Subcutaneous adipose tissue (tissue), 4 donors: ENCODE data around the gene LEMD2. TPM values are rescaled to one million over a fixed set of nuclear protein-coding genes. Genes with fewer than 3 reads are reported as not detected.

ENCODE experiments used
- total RNA-seq, 4 donors: library from RNA; depleted of rRNA; stranded (reverse); fragments of >200 nt; gene quantifications; one replicate each; pipeline ENCODE4 v1.1.0, GENCODE V29; 2016
- TF ChIP-seq, protein P1 (sequence below): fragments of 450-650 bp; IDR thresholded peaks from one replicate; pipeline ENCODE4 v1.5.1; 2016; ENCODE audit warnings: low read depth, mild to moderate bottlenecking, control low read depth, antibody characterized with exemption, moderate library complexity

The LEMD2 gene
- total RNA-seq, 4 donors from 2014 or later = 24.3 to 61.6 (median 40.0) TPM

DNA sequence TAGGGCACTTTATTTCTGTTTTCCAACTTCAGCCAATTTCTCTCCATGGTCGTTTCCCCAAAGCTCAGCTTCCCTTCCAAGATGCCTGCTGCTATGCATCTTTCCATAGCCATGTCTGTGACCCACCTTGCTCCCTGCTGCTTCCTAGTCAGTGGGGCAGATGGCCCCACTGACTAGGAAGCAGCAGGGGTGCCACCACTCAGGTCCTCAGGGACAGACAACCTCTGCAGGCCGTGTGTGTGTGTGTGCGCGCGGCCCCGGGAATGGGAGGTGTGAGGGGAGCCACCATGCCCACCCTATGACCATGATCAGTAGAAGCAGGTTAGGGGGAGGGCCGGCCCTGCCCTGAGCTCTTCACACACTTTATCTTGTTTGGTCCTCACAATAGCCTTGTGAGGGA lies 39.5 kb downstream of the LEMD2 start:
- TF ChIP-seq, protein P1, sequence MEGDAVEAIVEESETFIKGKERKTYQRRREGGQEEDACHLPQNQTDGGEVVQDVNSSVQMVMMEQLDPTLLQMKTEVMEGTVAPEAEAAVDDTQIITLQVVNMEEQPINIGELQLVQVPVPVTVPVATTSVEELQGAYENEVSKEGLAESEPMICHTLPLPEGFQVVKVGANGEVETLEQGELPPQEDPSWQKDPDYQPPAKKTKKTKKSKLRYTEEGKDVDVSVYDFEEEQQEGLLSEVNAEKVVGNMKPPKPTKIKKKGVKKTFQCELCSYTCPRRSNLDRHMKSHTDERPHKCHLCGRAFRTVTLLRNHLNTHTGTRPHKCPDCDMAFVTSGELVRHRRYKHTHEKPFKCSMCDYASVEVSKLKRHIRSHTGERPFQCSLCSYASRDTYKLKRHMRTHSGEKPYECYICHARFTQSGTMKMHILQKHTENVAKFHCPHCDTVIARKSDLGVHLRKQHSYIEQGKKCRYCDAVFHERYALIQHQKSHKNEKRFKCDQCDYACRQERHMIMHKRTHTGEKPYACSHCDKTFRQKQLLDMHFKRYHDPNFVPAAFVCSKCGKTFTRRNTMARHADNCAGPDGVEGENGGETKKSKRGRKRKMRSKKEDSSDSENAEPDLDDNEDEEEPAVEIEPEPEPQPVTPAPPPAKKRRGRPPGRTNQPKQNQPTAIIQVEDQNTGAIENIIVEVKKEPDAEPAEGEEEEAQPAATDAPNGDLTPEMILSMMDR = no peak

DNA sequence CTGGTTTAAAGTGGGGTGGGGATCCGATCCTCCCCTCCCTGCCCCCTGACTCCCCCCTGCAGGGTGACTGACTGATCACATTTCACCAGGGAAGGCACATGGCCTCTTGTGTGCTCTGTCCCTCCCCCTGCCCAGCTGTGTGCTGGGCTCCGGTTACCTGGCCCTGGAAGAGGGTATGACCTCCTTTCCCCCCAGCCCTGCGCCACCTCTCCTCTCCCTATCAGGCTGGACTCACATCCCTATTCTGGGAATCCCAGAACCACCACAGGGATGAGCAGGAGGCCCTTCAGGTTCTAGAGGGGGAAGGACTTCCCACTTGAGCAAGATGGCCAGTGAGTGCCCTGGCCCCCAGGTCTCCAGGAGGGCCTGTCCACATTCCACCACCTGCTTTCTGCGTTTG lies 40.1 kb downstream of the LEMD2 start:
- TF ChIP-seq, protein P1 = no peak

DNA sequence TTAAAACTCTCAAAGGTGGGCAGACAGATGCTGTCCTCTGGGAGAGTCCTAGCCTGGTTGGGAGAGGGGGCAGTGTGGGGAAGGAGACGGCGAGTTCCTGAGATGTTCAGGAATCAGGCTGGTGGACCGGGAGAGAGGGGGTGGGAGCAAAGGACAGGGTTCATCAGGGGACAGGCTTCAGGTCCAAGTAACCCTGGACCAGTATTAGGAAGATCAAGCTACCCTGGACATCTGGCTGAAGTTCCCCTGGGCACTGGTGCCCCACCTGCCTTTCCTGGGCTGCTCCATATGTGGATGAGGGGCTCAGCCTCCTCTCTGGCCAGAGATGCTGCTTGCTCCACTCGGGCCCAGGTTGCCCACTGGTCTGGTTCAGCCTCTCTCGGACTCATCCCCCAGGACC lies 41.1 kb downstream of the LEMD2 start:
- TF ChIP-seq, protein P1 = no peak

GRCh38 chr6:33746651-33747100 lies 42.3 kb downstream of the LEMD2 start, which contains the start of gene IP6K3:
Gene IP6K3, minus strand, starts transcription at chr6:33746905. Its CDS starts 11,429 bp downstream, at chr6:33735476.
- TF ChIP-seq, protein P1 = no peak

- TF ChIP-seq, protein P1 = no peak
Measured at GRCh38 chr6:33746036-33746600, 42.8 kb downstream of the LEMD2 start.

- TF ChIP-seq, protein P1 = no peak
Measured at GRCh38 chr6:33745548-33745947, 43.4 kb downstream of the LEMD2 start.

GRCh38 chr6:33744895-33745546 lies 43.9 kb downstream of the LEMD2 start:
- TF ChIP-seq, protein P1 = no peak
